A673 (cell line): Measurements from ENCODE around the gene PHAF1. TPM values are rescaled to one million over a fixed set of nuclear protein-coding genes. Genes with fewer than 3 reads are reported as not detected.
A peak's percentile ranks its signal among the peaks of the same experiment; 100 is the strongest.

Experiments
- BruUV-seq: library from RNA; stranded (reverse); fragments of 400-500 nt; replicated peaks from 2 replicates; lab custom pipeline; 2021; lab: Mats Ljungman, UMichigan
- CTCF ChIA-PET: fragments of 300-600 bp; sonication (Branson Sonifier 250); formaldehyde crosslinking; loops from one replicate; lab custom pipeline; 2022; ENCODE audit warnings: antibody characterized with exemption; lab: Charles Lee
- POLR2A ChIA-PET: fragments of 300-600 bp; sonication (Branson Sonifier 250); formaldehyde crosslinking; loops from one replicate; lab custom pipeline; 2022; ENCODE audit warnings: antibody characterized with exemption; ENCODE audit not compliant: low non-redundant PET; lab: Charles Lee
- DNase-seq: peaks from one replicate; pipeline ENCODE4 v3.0.0-alpha.2; 2015; ENCODE audit warnings: low spot score
- H3K27ac ChIP-seq: fragments of 200-600 bp; sonication (generic); 2 replicates; pipeline ENCODE4 v1.5.1; 2016; ENCODE audit warnings: mixed run types, low read depth, mild to moderate bottlenecking, mixed read lengths, antibody characterized with exemption, low read length; ENCODE audit not compliant: poor library complexity, severe bottlenecking
- H3K27me3 ChIP-seq: fragments of 200-600 bp; sonication (generic); replicated peaks from 2 replicates; pipeline ENCODE4 v1.6.1; 2017; ENCODE audit warnings: mixed run types, low read depth, mild to moderate bottlenecking, mixed read lengths, antibody characterized with exemption, low read length; ENCODE audit not compliant: insufficient read depth, poor library complexity
- H3K36me3 ChIP-seq: fragments of 200-600 bp; sonication (generic); 2 replicates; pipeline ENCODE4 v1.6.1; 2016; ENCODE audit warnings: mixed run types, mild to moderate bottlenecking, mixed read lengths, antibody characterized with exemption, low read length; ENCODE audit not compliant: insufficient read depth, poor library complexity, severe bottlenecking
- H3K4me1 ChIP-seq: fragments of 200-600 bp; sonication (generic); 2 replicates; pipeline ENCODE4 v1.6.1; 2017; ENCODE audit warnings: mixed run types, mild to moderate bottlenecking, mixed read lengths, antibody characterized with exemption, low read length; ENCODE audit not compliant: insufficient read depth, poor library complexity, severe bottlenecking
- H3K4me3 ChIP-seq: fragments of 200-600 bp; sonication (generic); 2 replicates; pipeline ENCODE4 v1.5.1; 2016; ENCODE audit warnings: low read depth, mixed run types, mild to moderate bottlenecking, mixed read lengths, low read length; ENCODE audit not compliant: poor library complexity, severe bottlenecking
- H3K9me3 ChIP-seq: fragments of 200-600 bp; sonication (generic); 2 replicates; pipeline ENCODE4 v1.6.1; 2016; ENCODE audit warnings: mixed run types, low read depth, mild to moderate bottlenecking, mixed read lengths, antibody characterized with exemption, low read length; ENCODE audit not compliant: poor library complexity, severe bottlenecking
- CTCF ChIP-seq: fragments of 300-800, 200-600 bp; sonication (generic); conservative IDR thresholded peaks from 2 replicates; pipeline ENCODE4 v1.5.1; 2017; ENCODE audit warnings: low read depth, mild to moderate bottlenecking, antibody characterized with exemption, low read length, moderate library complexity, mixed read lengths
- EZH2 ChIP-seq: fragments of 200-600 bp; sonication (generic); IDR thresholded peaks from 2 replicates; pipeline ENCODE4 v1.6.1; 2017; ENCODE audit warnings: borderline replicate concordance, low read depth, mild to moderate bottlenecking, mixed read lengths, antibody characterized with exemption, low read length; ENCODE audit not compliant: poor library complexity, severe bottlenecking
- intact Hi-C: fragments of 100-400 bp; cut with micrococcal nuclease; formaldehyde crosslinking; loops from one replicate; pipeline ENCODE4 v1.10.0; 2022; ENCODE audit not compliant: unreplicated experiment
- total RNA-seq: library from RNA; stranded (reverse); gene quantifications from 2 replicates; pipeline ENCODE4 v1.2.3, GENCODE V29; 2021

PHAF1 gene
- total RNA-seq, 1 experiment from 2014 or later, result 23.2 TPM

- intact Hi-C loops, result no loop called here
- Histone ChIP-seq H3K9me3 (no peaks in the 10 kb centered on the region), H3K36me3 (peaks cover 45% of the 10 kb centered on the region), H3K27me3 (no peaks in the 10 kb centered on the region), H3K27ac (peak overlapping the region; percentile 85), H3K4me1 (peaks cover 18% of the 10 kb centered on the region), H3K4me3 (peak overlapping the region; percentile 98)
- BruUV-seq, result no TSS peak
- POLR2A ChIA-PET, result no interaction called here
- TF ChIP-seq CTCF (no peak), EZH2 (no peak)
- CTCF ChIA-PET, result interaction anchor here (0.6 kb wide), 1 partner anchor 134 kb away, joined by 3 read pairs; the partner anchor contains the start of genes KCTD19 and LRRC36
- DNase-seq, result no peak
Observed at GRCh38 chr16:67192781-67193361, 83.1 kb downstream of the PHAF1 start.

- intact Hi-C loops, result no loop called here
- Histone ChIP-seq H3K27me3 (no peaks in the 10 kb centered on the region), H3K4me1 (peaks cover 18% of the 10 kb centered on the region), H3K36me3 (peaks cover 49% of the 10 kb centered on the region), H3K4me3 (peak overlapping the region; percentile 98), H3K27ac (peak overlapping the region; percentile 85), H3K9me3 (no peaks in the 10 kb centered on the region)
- DNase-seq, result no peak
- ChIA-PET CTCF (no interaction called here), POLR2A (no interaction called here)
- no TSS peak for BruUV-seq
- TF ChIP-seq EZH2, result no peak
- TF ChIP-seq CTCF, result no peak
Observed at GRCh38 chr16:67193536-67193935, 83.8 kb downstream of the PHAF1 start.

- peaks cover 52% of the 10 kb centered on the region for H3K36me3 ChIP-seq
- CTCF ChIA-PET, result no interaction called here
- POLR2A ChIA-PET, result no interaction called here
Observed at GRCh38 chr16:67194260-67194659, 84.5 kb downstream of the PHAF1 start.

More at GRCh38 chr16:67194260-67194659, 84.5 kb downstream of the PHAF1 start:
- no peak for TF ChIP-seq EZH2
- TF ChIP-seq CTCF, result no peak
- no peaks in the 10 kb centered on the region for H3K9me3 ChIP-seq
- peaks cover 18% of the 10 kb centered on the region for H3K4me1 ChIP-seq
- no peak for DNase-seq
- intact Hi-C loops, result no loop called here
- no peak overlapping the region for H3K4me3 ChIP-seq
- H3K27me3 ChIP-seq, result no peaks in the 10 kb centered on the region
- BruUV-seq, result no TSS peak
- no peak overlapping the region for H3K27ac ChIP-seq
